HG03095 (cell line): ENCODE results near the gene PPP1R12B.
A peak's percentile ranks its signal among the peaks of the same experiment; 100 is the strongest.
"Not testable (repeated sequence)": the region's sequence is repeated elsewhere in the genome, so short reads cannot be mapped to it uniquely, and the experiment has no call there.

Experiments
- ATAC-seq: cut with Tn5 transposase; IDR thresholded peaks from one replicate; pipeline ENCODE4 v1.9.1; 2021; ENCODE audit warnings: moderate library complexity; ENCODE audit not compliant: unreplicated experiment

Gene PPP1R12B

DNA sequence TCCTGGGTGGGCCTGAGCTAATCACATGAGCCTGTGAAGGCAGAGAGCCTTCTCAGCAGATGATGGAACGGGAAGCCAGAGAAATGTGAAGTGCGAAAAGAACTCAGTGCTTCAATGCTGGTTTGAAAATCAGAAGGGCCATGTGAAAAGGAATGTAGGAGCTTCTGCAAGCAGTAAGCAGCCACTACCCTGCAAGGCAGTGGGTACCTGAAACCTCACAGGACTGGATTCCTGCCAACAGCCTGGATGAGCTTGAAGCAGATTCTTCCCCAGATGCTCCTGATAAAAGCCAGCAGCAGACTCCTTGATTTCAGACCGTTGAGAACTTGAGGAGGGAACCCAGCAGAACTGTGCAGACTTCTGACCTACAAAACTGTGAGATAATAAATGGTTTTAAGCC is 203.2 kb downstream of the PPP1R12B start:
- ATAC-seq, result no peak

DNA sequence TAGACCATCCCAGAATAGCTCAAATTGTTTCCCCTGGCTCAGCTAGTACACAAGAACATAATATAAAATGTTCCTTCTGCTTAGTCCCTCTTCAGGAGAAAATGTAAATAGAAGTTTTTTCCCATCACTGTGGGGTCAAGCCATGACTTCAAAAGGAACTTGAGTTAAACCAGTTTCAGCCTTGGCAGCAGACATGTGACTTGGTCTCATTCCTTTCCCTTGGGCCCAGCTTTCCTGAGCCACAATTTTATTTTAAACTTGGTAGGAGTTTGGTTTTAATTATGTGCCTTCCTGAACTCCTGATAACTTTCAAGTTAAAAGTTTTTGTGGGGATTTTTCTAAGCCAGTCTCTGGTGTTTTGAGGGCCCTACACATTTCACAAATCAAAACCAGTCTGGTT is 204.1 kb downstream of the PPP1R12B start:
- ATAC-seq, result not testable (repeated sequence)

DNA sequence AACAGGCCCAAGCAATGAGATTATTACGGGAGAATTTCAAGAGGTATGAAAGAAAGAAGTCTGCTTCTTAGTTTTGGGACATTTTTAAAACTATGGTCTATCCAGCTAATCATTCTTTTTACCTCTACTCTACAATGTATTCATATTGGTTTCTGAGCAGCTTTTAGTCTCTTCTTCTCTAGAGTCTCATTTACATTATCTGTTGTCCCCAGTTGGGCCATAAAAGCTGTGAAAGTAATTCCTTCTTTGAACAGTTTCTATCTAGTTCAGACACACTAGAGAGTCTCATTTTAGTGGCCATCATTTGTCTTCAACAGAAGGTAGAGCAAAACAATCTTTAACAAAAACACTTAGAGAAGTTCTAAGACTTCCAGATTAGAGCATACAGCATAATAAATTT is 204.6 kb downstream of the PPP1R12B start:
- not testable (repeated sequence) for ATAC-seq

GRCh38 chr1:202553560-202554038 is 205.1 kb downstream of the PPP1R12B start:
- no peak for ATAC-seq

GRCh38 chr1:202554619-202555018 is 206.1 kb downstream of the PPP1R12B start:
- not testable (repeated sequence) for ATAC-seq

GRCh38 chr1:202556037-202556436 is 207.5 kb downstream of the PPP1R12B start:
- ATAC-seq, result not testable (repeated sequence)

DNA sequence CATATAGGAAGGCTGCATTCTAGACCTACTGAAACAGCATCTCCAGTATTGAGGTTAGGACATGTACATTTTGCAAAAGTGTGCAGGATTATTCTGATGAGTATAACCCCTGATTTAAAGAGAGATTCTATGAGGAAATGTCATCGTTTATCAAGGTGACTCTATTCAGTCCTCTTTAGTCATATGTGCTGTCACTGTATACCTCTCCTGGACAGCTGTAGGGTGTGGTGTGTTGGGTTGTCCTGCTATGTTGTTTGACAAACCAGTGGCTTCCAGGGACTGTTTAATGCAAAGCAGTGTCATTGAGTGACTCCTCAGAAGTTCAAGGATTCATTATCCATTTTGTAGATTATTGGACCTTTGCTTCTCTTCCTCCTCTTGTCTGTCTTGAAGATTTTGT is 209.2 kb downstream of the PPP1R12B start:
- not testable (repeated sequence) for ATAC-seq

GRCh38 chr1:202561240-202561639 is 212.7 kb downstream of the PPP1R12B start:
- ATAC-seq, result no peak

DNA sequence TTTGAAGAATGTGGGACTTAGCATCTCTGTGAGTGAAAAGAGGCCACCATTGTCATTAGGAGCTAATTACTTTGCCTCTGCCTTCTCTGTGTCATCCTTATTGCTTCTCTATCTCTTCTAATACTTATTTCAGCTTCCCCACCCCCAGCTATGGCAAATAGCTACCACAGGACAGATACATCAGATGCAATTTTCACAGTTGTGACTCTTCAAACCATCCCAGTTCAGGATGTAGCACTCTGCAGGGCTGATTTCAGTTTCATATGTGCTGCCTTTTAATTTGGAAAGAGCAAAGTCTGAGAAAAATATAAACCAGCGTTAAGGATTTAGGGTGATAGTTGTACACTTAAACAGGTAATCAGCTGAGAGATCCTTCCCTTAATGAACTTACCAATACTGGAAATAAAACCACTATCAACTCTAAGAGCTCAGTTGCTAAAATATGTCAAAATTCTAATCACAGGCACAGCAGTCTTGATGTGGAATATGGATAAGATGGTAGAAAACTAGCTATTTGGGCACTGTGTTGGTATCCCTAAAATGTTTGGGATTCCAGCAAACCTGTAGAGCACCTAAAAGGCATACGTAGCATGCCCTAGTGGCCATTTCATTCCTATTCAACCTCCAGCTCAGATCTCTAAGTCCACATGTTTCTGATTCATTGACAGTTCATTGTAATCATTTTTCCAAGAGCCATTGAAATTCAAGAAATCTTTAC is 213.4 kb downstream of the PPP1R12B start:
- no peak for ATAC-seq

DNA sequence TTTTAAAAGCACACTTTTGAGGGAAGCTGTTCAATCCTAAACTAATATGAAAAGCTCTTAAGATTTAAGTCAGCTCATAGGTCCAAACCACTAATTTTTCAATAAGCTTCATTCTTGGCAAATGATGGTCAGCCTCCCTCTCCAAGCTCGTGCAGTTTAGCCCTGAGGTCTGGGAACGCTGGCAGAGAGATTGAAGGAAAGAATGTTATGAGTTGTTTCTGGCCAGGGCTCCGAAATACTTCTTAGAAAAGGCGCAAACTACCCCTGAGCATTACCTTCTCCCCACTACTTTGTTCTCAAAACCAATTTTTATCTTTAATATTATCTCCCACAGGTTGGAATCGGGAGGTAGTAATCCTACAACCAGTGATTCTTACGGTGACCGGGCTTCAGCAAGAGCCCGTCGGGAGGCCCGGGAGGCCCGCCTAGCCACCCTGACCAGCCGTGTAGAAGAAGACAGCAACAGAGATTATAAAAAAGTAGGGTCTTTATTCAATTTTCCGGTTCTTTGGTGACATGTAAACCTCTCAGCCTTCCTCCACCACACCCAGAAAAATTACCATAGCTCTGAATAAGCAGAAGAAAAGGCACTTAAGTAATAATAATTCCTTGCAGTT is 214.1 kb downstream of the PPP1R12B start:
- no peak for ATAC-seq

DNA sequence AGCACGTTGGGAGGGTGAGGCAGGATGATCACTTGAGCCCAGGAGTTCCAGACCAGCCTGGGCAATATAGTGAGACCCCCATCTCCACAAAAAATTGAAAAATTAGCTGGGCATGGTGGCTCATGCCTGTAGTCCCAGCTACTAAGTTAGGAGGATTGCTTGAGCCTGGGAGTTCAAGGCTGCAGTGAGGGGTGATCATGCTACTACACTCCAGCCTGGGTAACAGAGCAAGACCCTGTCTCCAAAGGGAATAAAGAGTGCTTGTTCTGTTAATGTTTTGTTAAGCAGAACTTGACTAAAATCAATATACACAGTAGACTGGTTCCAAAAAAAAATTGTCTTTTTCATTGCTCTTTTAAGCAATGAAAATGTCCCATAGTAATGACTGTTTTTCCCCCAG is 215.3 kb downstream of the PPP1R12B start:
- no peak for ATAC-seq

DNA sequence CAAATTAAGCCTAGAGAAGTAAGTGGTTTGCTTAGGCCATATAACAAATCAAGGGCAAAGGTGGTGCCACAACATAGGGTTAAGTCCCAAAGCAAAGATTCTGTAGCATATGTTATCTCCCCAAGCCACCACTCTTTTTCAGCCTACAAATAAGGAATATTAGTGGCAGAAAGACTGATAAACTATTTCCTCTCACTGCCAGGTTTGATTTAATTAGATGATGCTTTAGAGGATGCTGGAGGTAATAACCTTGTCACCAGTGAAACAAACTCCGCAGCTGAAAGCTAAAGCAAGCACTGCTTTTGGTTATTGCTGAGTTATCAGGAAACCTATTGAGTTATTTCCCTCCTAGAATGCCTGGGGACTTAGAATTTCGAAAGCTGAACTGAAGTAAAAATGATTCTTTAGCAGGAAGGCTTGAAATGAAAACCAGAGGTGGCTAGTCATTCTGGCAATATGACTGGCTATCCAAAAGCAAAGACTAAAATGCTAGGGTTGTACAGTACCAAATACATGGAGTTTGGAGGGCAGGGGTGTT is 216.5 kb downstream of the PPP1R12B start:
- ATAC-seq, result no peak

- ATAC-seq, result peak; percentile 74
Observed at GRCh38 chr1:202565890-202566602, 217.5 kb downstream of the PPP1R12B start.

DNA sequence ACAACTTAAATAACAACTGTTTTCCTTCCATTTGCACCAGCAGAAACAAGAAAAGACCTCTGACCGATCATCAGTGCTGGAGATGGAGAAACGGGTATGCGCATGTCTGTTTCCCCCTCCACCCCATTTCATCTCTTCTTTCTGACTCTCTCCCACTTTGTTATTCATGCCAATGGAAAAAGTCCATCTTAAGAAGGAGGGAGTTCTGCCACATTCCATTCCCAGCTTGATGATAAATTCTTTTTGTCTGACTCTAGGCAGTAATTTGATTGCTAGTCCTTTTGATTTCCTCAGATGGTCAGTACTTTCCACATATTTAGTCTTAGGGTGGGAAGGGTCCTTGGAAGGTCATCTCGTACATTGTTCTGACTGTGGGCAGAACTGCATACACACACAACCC is 219.2 kb downstream of the PPP1R12B start:
- no peak for ATAC-seq

GRCh38 chr1:202568410-202568809 is 219.9 kb downstream of the PPP1R12B start:
- no peak for ATAC-seq

GRCh38 chr1:202568826-202569225 is 220.3 kb downstream of the PPP1R12B start:
- no peak for ATAC-seq

DNA sequence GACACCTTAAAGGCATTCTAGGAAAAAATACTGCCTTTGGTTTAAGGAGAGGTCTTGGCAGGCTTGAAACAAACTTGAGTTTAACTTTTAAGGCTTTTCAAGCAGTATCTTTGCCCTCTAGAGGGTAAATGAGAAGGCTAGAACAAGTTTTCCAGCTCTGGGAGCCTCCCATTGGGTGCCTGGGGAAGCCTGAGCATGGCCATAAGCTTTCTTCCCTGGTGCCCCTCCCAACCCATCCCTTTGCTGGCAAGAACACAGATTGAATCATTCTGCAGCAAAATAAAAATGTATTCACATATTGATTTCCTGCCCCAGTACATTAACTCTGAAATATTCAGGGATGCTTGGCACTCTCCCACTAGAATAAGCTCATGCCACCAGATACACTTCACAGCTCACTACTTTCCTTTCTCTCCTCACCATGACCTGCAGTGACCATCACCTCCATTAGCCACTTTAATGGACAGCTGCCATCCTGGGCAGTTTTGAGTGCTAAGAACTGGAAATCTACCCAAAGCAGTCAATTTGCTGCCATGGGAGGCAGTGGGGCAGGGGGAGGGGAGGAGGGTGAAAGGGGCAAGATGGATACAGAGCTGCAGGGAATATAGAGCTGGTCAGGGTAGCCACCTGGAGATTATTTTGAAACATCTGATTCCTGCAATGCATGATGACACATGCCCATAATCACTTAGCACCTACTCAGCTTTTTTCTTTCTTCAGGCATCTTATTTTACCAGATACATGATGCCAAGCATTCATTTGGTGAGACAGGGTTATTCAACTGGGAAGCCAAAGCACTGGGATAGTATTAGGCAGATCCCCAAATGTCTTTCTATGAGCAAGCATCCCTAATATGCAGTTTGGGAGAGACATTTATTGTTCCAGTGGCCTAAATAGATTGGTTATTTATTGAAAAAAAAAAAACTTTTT is 221.2 kb downstream of the PPP1R12B start:
- ATAC-seq, result no peak

DNA sequence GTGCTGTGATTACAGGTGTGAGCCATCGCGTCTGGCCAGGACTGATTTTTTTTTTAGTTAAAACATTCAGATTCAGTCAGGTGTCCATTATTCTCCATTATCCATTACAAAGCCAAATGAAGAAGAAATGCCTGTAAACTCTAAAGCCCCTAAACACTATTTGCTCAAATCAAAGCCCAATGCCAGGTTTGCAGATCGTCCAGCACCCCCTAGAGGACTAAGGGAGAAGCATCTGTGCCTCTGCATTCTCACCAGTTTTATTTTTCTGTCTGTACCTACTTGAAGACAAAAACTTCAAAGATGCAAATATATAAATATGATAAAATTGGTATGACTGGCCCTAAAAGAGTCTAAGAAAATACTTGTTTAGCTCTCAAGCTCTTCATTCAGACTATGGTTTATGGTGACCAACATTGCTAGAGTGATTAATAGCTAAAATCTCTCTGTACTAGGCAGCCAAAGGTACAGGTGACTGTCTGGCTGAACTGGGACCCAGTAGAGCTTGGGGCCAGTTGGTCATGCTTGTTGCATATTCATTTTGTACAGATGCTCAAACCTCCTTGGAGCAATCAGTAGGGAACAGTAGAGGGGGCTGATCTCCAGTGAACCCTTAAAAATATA is 223.3 kb downstream of the PPP1R12B start:
- ATAC-seq, result no peak

DNA sequence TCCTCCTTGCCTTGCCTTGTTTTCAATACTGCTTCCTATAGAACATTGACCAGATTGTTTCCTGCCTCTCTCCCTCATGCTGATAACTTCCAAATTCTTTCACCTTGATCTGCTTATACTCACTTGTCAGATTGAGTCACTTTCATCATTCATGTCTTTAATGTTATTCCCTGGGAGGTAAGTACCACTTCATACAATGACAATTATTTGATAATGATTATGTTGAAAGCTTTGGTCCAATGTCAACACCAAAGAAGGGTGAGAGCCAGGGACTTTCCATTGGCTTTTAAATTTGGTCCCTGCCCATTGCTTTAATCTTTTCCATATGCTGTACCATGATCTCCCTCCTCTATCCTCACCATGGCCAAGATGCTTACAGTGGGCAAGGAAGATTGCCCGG is 224.4 kb downstream of the PPP1R12B start:
- ATAC-seq, result no peak
